Measurements from ENCODE around the gene HLCS.
"Not testable (repeated sequence)": the region's sequence is repeated elsewhere in the genome, so short reads cannot be mapped to it uniquely, and the experiment has no call there.

HLCS gene

GRCh38 chr21:36989699-36990507 lies 23.4 kb upstream of the HLCS start:
- peak; percentile 31 for TF ChIP-seq CTCF (IDR thresholded peaks at IDR 0.05; ENCODE audit: insufficient read depth, low read depth, low read length, missing control alignments)
- peak overlapping the region; percentile 52 for H3K4me3 ChIP-seq (ENCODE audit: low read length)
- peak; percentile 90 for DNase-seq (ENCODE audit: low read depth)

DNA sequence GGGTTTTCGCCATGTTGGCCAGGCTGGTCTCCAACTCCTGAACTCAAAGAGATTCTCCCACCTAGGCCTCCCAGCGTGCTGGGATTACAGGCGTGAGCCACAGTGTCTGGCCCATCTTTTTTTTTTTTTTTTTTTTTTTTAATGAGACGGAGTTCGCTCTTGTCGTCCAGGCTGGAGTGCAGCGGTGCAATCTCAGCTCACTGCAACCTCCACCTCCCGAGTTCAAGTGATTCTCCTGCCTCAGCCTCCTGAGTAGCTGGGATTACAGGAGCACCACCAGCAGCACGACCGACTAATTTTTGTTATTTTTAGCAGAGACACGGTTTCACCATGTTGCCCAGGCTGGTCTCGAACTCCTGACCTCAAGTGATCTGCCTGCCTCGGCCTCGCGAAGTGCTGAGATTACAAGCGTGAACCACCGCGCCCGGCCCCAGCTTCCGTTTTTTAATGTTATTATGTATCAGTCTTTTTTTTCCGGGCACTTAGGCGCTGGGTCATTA lies 22.8 kb upstream of the HLCS start:
- DNase-seq (ENCODE audit: low read depth), result not testable (repeated sequence)
- peak overlapping the region; percentile 52 for H3K4me3 ChIP-seq (ENCODE audit: low read length)

DNA sequence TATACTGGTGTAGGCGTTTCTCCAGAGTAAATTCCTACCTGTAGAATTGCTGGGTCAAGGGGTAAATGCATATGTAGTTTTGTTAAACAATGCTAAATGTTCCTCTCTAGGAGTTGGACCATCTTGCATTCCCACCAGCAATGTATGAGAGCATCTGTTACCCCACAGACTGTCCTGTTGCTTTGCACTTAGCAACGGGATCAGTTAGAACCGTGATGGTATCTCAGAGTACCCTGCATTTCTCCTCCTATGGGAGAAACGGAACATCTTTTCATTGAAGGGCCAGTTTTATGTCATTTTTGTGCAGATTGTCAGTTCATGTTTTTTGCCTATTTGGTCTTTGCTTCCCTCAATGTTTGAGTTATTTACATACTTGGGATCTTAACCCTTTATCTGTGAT lies 22.1 kb upstream of the HLCS start:
- no peak overlapping the region for H3K4me3 ChIP-seq (ENCODE audit: low read length)
- DNase-seq (ENCODE audit: low read depth), result no peak
- TF ChIP-seq CTCF (IDR thresholded peaks at IDR 0.05; ENCODE audit: insufficient read depth, low read depth, low read length, missing control alignments), result no peak

DNA sequence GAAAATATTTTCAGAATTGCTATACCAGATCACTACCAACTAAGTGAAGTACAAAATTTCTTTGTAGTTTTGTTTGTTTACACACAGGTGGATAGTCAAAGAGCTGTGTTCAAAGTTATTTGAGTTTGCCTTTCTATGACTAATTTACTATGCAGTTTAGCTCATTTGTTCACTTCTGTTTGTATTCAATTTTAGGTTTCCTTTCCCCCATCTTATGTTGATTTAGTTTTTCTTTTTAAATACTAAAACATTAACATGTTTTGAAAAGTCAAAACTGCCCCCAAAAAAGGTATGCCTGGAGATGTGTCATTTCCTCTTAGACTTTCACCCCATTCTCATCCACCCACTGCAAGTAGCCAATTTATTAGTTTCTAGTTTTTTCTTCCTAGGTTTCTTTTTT lies 21.4 kb upstream of the HLCS start:
- no peak for TF ChIP-seq CTCF (IDR thresholded peaks at IDR 0.05; ENCODE audit: insufficient read depth, low read depth, low read length, missing control alignments)
- no peak overlapping the region for H3K4me3 ChIP-seq (ENCODE audit: low read length)
- no peak for DNase-seq (ENCODE audit: low read depth)

DNA sequence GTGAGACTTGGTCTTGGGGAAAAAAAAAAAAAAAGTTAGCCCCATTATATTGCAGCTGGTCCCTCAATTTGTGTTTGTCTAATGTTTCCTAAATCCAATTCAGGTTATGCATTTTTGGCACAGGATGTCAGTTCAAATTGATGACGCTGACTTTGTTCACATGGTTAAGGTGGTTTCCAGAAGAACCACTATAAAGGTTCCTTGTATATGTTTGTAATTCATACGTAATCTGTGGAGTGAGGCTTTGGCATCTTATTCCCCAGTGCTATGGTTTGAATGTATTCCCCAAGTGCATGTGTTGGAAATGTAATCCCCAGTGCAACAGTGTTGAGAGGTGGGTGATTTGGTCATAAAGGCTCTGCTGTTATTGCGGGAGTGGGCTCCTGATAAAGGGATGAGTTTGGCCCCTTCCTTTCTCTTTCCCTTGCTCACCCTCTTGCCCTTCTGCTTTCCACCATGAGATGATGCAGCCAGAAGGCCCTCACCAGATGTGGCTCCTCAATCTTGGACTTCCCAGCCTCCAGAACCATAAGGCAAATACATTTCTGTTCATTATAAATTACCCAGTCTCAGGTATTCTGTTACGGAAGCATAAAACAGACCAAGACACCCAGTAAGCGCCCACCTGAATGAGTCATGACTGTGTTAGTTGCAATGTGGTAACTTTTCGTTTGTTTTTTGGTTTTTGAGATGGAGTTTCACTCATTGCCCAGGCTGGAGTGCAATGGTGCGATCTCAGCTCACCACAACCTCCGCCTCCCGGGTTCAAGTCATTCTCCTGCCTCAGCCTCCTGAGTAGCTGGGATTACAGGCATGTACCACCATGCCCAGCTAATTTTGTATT lies 19.5 kb upstream of the HLCS start:
- DNase-seq (ENCODE audit: low read depth), result no peak

DNA sequence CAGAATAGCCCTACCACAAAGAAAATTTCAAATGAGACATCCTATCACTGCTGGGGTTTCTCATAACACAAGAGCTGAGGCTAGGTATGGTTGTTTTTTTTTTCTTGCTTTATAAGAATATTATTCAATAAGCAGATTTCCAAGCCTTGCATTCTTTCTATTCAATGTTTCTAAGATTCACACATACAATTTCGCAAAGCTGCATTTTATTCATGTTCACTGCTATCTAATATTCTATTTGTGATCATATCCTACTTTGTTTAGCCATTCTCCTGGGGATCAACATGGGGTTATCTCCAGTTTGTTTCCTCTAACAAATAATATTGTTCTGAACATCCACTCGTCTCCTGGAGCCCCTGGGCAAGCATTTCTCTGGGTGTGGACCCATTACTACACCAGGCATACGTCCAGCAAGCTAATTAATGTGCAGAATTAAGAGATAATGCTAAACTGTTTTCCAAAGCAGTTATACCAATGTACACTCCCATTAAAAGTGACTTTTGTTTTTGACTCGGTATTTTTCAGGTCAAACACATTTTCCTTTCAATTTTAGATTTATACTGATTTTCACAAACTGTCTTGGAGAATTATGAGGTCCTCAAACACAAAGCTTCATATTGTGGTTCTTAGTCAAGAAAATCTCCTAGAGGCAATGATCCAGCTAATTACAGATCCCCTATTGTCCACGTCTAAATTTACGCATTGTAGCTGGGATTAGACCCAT lies 15.7 kb upstream of the HLCS start:
- no peak overlapping the region for H3K4me3 ChIP-seq (ENCODE audit: low read length)
- no peak for TF ChIP-seq CTCF (IDR thresholded peaks at IDR 0.05; ENCODE audit: insufficient read depth, low read depth, low read length, missing control alignments)

More for the DNA sequence above, 19.5 kb upstream of the HLCS start:
- no peak for TF ChIP-seq CTCF (IDR thresholded peaks at IDR 0.05; ENCODE audit: insufficient read depth, low read depth, low read length, missing control alignments)
- no peak overlapping the region for H3K4me3 ChIP-seq (ENCODE audit: low read length)

GRCh38 chr21:36981049-36981391 lies 14.6 kb upstream of the HLCS start:
- DNase-seq (ENCODE audit: low read depth), result no peak
- no peak for TF ChIP-seq CTCF (IDR thresholded peaks at IDR 0.05; ENCODE audit: insufficient read depth, low read depth, low read length, missing control alignments)
- peak overlapping the region; percentile 40 for H3K4me3 ChIP-seq (ENCODE audit: low read length)

More for the DNA sequence above, 15.7 kb upstream of the HLCS start:
- DNase-seq (ENCODE audit: low read depth), result no peak

Data from epithelial cell of esophagus (primary cell).